OCI-LY1 (cell line): ENCODE results near the gene VENTX.

Experiments
- EZH2 ChIP-seq: fragments of 200-600 bp; sonication (generic), shearing (Covaris generic); IDR thresholded peaks from 2 replicates; pipeline ENCODE4 v1.8.0; 2017; ENCODE audit warnings: borderline replicate concordance, mixed run types, mild to moderate bottlenecking, antibody characterized with exemption, low read length, moderate library complexity, mixed read lengths
- TF ChIP-seq, protein P1 (sequence below): fragments of 200-600 bp; sonication (generic), shearing (Covaris generic); IDR thresholded peaks from 2 replicates; pipeline ENCODE4 v1.5.1; 2017; ENCODE audit warnings: mild to moderate bottlenecking, antibody characterized with exemption, low read length, moderate library complexity, mixed read lengths

GRCh38 chr10:133280391-133281059 lies 42.9 kb downstream of the VENTX start:
- TF ChIP-seq, protein P1, sequence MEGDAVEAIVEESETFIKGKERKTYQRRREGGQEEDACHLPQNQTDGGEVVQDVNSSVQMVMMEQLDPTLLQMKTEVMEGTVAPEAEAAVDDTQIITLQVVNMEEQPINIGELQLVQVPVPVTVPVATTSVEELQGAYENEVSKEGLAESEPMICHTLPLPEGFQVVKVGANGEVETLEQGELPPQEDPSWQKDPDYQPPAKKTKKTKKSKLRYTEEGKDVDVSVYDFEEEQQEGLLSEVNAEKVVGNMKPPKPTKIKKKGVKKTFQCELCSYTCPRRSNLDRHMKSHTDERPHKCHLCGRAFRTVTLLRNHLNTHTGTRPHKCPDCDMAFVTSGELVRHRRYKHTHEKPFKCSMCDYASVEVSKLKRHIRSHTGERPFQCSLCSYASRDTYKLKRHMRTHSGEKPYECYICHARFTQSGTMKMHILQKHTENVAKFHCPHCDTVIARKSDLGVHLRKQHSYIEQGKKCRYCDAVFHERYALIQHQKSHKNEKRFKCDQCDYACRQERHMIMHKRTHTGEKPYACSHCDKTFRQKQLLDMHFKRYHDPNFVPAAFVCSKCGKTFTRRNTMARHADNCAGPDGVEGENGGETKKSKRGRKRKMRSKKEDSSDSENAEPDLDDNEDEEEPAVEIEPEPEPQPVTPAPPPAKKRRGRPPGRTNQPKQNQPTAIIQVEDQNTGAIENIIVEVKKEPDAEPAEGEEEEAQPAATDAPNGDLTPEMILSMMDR = no peak
- TF ChIP-seq EZH2 = no peak
